Activated effector memory CD4-positive, alpha-beta T cell treated with Interleukin-2 at 50 U/mL for 16 hours (primary cell): ENCODE results near the gene PPIL6.
A peak's percentile ranks its signal among the peaks of the same experiment; 100 is the strongest.

Source experiments
- DNase-seq: peaks from one replicate; pipeline ENCODE4 v3.0.0-alpha.2; 2020

PPIL6 gene

GRCh38 chr6:109449064-109449794 lies 8.8 kb upstream of the PPIL6 start:
- DNase-seq, result no peak

GRCh38 chr6:109448615-109449014 lies 8.2 kb upstream of the PPIL6 start:
- no peak for DNase-seq

GRCh38 chr6:109447878-109448555 lies 7.6 kb upstream of the PPIL6 start:
- DNase-seq, result no peak

- no peak for DNase-seq
Observed at GRCh38 chr6:109447087-109447486, 6.7 kb upstream of the PPIL6 start.

- DNase-seq, result no peak
Observed at GRCh38 chr6:109446541-109446940, 6.1 kb upstream of the PPIL6 start.

- DNase-seq, result no peak
Observed at GRCh38 chr6:109446072-109446471, 5.6 kb upstream of the PPIL6 start.

- no peak for DNase-seq
Observed at GRCh38 chr6:109445382-109445781, 5.0 kb upstream of the PPIL6 start.

GRCh38 chr6:109443425-109443950 lies 3.1 kb upstream of the PPIL6 start:
- no peak for DNase-seq

GRCh38 chr6:109442393-109442924 lies 2.0 kb upstream of the PPIL6 start:
- DNase-seq, result no peak

GRCh38 chr6:109441069-109441816 lies 815 bp upstream of the PPIL6 start:
- DNase-seq, result peak; percentile 28

GRCh38 chr6:109436041-109436440 lies 4.4 kb downstream of the PPIL6 start:
- DNase-seq, result no peak

GRCh38 chr6:109434456-109434855 lies 6.0 kb downstream of the PPIL6 start:
- DNase-seq, result no peak

GRCh38 chr6:109429496-109429895 lies 10.9 kb downstream of the PPIL6 start:
- no peak for DNase-seq

- DNase-seq, result no peak
Observed at GRCh38 chr6:109428889-109429477, 11.4 kb downstream of the PPIL6 start.

GRCh38 chr6:109424946-109425345 lies 15.5 kb downstream of the PPIL6 start:
- no peak for DNase-seq

GRCh38 chr6:109421184-109421583 lies 19.2 kb downstream of the PPIL6 start:
- no peak for DNase-seq

GRCh38 chr6:109420751-109421150 lies 19.7 kb downstream of the PPIL6 start:
- DNase-seq, result no peak

GRCh38 chr6:109417646-109418045 lies 22.8 kb downstream of the PPIL6 start:
- DNase-seq, result no peak

GRCh38 chr6:109411034-109411433 lies 29.4 kb downstream of the PPIL6 start:
- DNase-seq, result no peak

GRCh38 chr6:109406196-109406595 lies 34.2 kb downstream of the PPIL6 start:
- no peak for DNase-seq

GRCh38 chr6:109397020-109397419 lies 43.4 kb downstream of the PPIL6 start:
- DNase-seq, result no peak

GRCh38 chr6:109396046-109396718 lies 44.2 kb downstream of the PPIL6 start:
- no peak for DNase-seq
